ENCODE measurements around the gene SOWAHA.

The SOWAHA gene

GRCh38 chr5:132859889-132860437 lies 46.9 kb downstream of the SOWAHA start:
- no peak for DNase-seq

DNA sequence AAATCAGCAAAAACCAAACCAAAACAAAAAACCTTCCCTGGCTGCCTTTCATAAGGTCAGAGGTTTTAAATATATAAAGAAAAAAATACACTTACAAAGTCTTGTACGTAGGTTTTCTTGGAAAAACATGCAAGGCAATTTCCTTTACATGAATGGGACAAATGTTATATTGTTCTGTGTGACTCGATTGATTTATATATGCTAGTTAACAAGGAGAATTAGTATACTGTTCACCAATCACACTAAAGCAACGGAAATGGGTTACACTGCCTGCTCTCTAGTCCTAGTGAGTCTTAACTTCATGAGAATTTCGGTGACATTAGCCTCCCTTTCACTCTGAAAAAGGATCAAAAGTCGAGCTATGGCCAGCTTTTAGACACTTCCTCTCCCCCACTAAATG lies 47.6 kb downstream of the SOWAHA start:
- DNase-seq: no peak

DNA sequence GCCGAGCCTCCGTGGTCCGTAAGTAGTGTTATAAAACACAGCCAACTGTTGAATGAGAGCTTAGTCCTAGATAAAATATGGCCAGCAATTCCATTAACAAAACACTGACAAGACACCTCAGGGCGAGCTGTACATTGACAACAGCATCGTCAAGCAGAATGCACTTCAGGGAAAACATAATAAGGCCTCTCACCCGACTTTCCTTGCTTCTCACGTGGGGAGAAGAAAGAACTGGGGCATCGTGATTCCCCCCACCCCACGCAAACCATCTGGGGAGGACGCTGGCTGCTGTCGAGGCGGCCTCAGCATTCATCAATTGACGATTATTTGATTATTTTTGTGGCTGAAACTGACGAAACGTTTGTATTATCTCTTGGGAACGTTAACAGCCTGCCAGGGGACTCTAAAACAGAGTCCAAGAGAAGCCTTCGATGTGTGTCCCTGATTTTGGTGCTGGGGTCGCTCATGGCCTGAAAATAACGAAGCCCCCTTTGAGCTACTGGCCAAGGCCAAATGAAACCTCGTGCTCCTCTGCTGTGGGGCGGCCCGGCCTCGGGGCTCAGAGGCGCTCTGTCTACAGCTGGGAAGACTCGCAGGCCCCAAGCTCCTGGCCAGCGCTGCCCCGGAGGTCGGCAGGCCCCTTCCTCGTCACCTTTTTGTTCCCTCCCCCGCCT lies 52.7 kb downstream of the SOWAHA start:
- no peak for DNase-seq
